Hematopoietic multipotent progenitor cell treated with erythropoietin and hydrocortisone succinate and interleukin-3 and kit ligand, for 4 days (in vitro differentiated cells): ENCODE results near the gene NGEF.
"Not testable (repeated sequence)": the region's sequence is repeated elsewhere in the genome, so short reads cannot be mapped to it uniquely, and the experiment has no call there.

ENCODE experiments used
- DNase-seq: peaks from one replicate; pipeline ENCODE4 v3.0.0-alpha.2; 2015

Gene NGEF, protein sequence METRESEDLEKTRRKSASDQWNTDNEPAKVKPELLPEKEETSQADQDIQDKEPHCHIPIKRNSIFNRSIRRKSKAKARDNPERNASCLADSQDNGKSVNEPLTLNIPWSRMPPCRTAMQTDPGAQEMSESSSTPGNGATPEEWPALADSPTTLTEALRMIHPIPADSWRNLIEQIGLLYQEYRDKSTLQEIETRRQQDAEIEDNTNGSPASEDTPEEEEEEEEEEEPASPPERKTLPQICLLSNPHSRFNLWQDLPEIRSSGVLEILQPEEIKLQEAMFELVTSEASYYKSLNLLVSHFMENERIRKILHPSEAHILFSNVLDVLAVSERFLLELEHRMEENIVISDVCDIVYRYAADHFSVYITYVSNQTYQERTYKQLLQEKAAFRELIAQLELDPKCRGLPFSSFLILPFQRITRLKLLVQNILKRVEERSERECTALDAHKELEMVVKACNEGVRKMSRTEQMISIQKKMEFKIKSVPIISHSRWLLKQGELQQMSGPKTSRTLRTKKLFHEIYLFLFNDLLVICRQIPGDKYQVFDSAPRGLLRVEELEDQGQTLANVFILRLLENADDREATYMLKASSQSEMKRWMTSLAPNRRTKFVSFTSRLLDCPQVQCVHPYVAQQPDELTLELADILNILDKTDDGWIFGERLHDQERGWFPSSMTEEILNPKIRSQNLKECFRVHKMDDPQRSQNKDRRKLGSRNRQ

DNA sequence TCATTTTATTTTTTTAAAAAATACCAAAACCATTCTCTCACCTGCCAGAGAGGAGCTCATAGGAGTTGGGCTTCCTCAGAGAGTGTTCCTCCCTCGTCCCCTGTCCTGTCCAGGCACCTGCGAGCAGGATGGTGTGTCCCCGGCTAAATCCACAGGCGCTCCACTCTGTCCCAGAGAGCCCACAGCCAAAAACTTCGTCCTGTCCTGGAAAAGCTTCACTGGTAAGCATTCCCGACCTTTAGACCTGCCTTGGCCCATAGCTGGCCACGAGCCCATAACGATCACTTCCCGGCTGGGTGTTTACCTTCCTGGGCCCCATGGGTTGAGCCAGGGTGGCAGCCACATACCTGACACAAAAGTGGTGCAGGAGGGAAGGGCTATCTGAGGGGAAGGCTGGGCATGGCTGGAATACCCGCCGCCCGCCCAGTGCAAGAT is at the start of gene NGEF:
Gene NGEF, minus strand, starts transcription at position 230 of the 435 bp plus-strand sequence. CDS start 38,366 bp downstream, outside the sequence.
- DNase-seq = no peak

DNA sequence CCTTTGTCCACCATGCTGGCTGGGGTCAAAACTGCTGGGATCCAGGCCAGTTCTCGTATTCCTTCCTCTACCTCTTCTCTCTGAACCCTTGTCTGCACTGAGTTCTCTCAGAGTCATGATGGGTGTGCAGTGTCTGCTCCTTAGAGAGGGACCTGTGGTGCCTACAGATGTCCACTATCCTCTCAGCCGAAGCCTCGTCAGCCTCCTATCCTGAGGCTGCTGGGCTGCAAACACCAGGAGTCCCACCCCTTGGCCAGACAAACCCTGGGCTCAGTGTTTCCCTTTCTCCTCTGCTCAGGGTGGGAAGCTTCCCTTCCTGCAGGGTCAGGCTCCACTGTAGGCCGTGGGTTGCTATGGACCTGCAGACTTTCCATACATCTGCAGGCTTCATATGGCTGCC is 49.4 kb upstream of the NGEF start:
- DNase-seq = peak; percentile 58

DNA sequence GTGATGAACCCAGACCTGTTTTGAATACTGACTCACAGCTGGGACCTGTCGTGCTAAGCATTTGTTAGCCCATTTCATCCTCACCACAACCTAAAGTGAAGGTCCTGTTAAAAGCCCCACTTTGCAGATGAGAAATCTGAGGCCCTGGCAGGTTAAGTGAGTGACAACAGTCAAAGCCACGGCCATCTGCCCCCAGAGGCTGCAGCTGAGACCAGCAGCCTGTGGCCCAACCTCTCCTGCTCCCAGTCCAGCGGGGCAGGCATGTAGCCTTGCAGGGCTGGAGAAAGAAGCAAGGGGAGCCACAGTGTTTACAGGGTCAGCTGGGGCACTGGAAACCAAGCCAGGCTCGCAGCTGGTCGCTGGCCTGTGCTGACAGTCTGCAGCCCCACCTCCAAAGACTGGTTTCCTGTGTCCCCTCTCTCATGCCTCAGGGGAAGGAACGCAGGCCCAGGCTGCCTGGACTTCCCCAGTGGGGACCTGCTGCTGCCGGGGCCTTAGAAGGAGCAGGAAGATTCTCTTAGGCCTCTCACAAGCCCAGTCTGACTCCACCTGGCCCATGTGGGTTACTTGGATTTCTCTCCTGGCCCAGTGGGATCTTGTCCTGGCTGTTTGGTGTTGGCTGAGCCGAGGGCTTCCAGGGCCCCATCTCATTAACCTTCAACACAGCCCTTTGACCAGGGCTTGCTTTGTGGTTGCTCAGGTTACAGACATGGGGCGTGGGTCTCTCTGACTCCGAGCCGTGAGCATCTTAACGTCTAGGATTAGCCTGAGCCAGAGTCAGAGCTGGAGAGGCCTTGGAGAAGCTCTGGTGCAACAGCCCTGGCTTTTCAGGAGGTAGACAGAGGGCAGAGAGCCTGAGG is 48.8 kb upstream of the NGEF start:
- peak; percentile 80 for DNase-seq

DNA sequence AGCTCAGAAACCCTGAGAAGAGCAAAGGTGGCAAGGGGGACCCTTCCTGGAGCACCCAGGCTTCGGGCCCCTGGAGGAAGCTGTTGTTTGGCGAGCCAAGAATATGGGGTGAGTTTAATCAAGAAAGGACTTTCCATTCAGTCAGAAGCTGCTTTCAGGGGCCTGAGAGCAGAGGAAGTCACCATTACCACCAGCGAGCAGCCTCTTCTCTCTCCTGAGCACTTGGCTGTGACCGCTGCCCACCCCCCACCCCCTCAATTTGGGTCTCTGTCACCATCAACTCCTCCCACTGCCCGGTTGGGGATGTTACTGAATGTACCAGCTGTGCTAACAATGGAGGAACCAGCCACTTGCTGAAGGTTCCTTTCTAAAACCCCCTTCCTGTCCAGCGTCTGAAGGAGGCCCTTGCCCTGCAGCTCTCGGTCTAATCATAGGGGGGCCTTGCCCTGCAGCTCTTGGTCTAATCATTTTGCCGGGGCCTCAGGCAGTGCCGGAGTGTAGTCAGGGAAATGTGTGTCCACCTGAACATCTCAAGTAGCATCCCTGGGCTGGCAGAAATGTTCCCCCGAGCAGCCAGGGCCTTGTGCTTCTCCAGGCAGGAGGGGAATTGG is 48.0 kb upstream of the NGEF start:
- peak; percentile 76 for DNase-seq

DNA sequence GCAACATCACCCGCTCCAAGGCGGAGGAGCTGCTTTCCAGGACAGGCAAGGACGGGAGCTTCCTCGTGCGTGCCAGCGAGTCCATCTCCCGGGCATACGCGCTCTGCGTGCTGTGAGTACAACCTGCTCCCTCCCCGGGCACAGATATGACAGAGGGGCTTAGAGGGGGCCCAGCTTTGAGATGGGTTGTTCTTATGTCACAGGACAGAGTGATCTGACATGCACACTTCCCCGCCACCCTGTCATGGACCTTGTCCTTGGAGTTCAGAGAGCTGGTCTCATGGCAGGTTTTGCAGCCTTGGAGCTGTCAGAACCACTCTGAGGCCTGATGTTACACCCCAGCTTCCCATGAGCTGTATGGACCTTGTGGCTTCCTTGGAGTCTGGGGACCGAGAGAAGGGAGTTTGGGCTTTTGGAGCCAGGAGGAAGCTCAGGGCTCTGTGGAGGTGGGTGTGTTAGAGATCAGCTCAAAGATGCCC is 47.5 kb upstream of the NGEF start:
- DNase-seq = no peak

DNA sequence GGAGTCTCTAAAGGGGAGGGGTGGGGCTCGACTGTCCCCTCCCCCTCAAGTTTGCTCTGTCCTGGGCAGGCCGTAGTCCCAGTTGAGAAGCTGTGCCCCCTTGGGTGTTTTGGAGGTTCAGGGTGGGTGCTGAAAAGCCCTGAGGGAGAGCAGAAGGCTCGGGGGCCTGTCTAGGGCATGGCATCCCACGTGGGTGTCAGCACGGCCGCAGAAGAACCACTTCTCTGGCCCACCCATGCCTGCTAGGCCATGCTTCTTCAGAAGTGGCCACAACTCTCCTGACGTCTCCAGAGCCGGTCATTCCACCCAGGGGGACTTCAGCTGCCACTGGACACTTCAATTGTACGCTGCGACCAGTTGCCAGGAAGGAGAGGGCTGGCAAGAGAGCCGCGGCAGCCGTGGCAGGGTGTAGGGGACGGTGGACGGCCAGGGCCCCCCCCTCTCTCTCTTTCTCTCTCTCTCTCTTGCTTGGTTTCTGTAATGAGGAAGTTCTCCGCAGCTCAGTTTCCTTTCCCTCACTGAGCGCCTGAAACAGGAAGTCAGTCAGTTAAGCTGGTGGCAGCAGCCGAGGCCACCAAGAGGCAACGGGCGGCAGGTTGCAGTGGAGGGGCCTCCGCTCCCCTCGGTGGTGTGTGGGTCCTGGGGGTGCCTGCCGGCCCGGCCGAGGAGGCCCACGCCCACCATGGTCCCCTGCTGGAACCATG is 46.9 kb upstream of the NGEF start, which contains the start of gene INPP5D:
Gene INPP5D, plus strand, starts transcription at position 546 of the 704 bp plus-strand sequence. Its CDS starts 137 bp downstream, at position 683.
- DNase-seq = peak; percentile 97

DNA sequence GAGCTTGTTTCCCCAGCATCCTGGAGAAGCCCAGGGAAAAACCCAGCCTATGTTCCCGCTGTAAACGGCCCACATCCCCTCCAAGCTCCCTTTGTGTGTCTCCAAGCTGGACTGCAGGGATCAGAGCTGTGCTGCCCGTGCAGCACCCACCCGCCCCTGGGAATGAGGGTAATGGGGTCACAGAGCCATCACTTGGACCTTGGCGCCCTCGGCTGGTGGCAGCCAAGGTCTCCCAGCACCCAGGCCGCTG is 46.4 kb upstream of the NGEF start:
- DNase-seq = no peak

DNA sequence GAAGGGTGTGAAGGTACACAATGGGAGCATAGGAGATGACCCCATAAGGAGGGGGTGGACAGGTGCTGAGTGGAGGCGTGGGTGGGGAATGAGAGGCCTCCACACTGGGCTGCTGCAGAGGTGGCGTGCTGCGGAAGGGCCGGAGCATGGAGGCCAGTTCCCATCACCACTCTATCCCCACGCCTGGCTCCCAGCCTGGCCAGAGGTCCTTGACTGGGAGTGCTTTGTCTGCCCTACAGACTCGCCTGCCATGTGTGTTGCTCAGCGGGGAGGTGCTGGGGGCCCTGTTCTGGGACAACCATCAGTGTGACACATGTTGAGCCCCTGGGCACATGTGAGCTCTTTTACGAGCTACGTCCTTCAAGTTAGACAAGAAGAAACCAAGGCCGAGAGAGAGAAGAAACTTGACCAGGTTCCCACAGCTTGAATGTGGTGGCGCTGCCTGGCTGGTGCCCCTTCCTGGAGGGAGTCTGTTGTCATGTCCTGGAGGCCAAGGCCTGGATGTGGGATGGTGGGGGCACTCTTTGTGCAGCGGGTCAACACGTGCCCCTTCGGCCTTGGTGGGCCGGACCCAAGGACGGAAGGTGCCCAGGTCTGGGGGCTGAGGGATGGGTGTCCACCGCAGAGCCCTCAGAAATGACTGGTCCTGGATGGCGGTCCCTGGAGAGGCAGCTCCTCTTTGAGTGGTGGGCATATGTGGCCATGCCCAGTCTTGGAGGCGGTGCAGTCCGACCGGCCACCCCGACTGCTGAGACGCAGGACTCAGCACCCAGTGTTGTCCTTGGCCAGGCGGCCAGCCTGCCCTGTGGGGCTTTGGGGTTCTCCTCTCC is 45.9 kb upstream of the NGEF start:
- DNase-seq = no peak

DNA sequence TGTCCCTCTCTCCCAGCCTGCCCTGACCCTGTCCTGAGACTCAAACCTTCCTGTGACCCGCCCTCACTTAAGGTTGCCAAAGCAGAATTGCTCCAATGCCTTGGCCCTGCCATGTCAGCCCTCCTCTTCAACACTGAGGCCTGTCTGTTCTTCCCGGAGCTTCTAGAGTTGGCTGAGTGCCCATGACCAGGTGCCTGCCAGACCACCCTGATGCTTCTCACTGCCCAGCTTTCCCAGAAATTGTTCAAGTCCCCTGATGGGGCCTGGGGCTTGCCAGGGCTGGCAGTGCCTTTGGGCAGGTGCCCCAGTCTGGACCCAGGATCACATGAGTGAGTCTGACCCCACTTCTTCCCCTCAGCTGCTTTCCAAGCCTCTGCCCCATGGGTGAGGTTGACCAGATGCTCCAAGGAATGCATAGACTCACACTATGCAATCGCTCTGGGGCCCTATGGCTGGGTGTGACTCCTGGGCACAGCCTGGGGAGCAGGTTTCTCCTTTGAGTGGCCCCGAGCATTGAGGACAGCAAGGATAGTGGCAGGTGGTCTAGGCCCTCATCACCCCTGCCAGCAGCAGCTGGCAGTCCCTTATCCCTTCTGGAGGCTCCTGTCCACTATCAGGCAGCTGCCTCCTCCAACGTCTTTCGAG is 44.0 kb upstream of the NGEF start:
- no peak for DNase-seq

DNA sequence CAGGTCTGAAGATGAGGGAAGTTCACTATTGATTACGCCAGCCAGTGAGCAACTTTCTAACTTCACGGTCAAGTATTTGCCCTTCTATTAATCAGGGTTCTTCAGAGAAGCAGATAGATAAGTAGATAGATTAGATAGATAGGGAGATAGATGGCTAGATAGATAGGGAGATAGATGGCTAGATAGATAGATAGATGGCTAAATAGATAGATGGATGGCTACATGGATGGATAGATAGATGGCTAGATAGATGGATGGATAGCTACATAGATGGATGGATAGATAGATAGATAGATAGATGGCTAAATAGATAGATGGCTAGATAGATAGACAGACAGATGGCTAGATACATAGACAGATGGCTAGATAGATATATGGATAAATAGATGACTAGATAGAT is 42.3 kb upstream of the NGEF start:
- no peak for DNase-seq

DNA sequence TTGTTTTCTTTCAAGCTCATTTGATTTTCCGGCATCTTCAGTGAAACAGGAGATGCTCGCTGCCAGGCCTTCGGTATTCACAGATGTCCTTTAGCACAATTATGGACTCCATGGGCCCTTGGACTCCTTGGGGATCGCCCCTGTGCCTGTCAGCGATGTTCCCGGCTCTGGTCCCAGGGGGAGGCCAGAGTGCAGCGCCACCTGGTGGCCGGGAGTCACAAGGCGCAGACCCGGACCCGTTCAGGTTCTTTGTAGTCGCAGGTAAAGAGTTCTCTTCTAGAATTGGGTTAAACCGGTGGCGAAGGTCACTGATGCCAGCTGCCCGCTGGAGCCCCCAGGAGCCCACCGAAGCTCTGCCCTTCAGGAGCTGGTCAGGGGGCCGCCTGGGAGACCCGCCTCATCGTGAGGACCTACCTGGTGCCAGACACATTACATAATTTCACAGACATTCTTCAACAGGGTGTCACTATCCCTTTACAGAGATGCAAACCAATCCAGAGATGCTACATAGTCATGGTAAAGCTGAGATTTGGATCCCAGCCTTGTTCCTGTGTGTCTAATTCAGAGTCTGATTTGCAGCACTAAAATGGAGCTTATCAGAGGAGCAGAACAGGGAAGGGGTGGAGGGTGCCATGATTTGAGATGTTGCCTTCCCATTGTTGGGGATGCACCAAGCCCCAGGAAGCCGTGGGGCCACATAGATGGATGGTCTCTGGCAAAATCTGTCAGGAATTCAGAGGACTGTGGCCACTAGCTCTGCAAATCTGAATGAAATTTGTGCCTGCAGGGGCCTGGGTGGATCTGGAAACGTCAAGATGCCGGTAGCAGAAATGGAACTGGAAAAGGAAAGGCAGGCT is 41.1 kb upstream of the NGEF start:
- DNase-seq = peak; percentile 76

DNA sequence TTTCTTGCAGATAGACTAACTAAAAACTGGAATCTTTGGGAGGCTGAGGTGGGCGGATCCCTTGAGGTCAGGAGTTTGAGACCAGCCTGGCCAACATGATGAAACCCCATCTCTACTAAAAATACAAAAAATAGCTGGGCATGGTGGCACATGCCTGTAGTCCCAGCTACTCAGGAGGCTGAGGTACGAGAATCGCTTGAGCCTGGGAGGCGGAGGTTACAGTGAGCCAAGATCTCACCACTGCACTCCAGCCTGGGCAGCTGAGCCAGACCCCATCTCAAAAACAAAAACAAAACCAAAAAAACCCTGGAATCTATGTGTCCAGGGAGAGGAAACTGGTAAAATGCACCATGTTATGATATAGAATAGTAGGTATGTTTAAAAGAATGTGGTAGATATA is 39.5 kb upstream of the NGEF start:
- not testable (repeated sequence) for DNase-seq

DNA sequence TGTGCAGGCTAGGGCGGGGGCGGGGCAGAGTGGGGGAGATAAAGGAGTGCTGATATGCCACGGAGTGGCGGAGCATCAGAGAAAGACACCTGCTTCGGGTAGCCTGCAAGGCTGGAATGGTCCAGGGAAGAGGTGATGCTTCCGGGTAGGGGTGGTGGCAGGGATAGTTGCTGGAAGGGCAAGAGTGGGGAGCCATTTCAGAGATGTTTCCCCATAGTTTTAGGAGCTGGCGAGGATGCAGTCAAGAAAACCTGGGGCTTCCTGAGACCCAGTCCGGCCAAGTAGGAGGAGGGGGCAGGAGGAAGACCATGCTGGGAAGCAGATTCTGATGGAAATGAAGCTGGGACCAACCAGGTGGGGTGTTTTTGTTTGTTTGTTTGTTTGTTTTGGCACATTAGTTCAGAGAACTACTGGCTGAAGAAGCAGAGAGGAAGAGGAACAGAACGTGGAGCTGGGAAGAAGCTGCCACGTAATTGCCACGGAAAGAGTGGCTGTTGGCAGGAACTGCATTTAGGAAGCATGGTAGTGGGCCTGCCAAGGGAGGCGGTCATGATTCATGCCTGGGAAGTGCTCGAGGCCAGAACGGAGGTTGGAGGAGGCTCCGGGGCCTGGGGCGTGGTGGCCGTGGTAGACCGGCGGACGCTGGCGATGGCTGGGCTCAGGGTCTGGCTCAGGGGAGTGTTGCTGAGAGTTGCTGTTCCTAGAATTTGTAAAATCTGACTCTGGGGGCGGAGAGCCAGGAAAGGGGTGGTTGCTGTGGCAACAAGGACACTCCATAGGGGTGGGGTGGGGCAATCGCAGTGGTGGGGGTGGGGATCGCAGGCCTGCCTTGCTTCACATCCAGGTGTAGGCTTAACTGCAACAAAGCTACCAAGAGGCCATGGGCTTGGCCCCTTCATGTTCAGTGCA is 38.4 kb upstream of the NGEF start:
- DNase-seq = no peak

DNA sequence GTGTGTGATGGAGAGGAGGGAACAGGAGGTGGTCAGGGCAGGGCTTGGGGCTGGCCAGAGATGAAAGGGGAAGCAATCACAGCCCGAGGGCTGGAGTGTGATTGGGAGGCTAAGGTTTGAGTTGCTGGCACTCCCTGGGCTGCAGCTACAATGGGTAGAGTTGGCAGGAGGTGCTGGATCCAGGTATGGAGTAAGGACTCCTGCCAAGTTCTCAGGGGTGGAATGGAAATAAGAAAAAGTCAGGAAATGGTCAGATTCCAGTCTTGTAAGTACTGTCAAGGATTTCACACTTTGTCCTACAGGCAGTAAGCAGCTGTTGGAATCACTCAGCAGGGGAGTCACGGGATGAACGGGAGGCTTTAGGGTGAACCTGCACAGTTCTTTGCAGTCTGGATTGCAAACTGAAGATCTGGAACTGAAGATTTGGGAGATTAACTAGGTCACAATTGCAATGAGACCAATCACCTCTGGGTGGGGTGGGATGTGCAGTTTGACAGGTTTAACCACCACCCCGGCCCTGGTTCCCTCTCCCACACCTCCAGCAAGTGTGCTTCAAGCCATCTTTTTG is 36.2 kb upstream of the NGEF start:
- DNase-seq = no peak

DNA sequence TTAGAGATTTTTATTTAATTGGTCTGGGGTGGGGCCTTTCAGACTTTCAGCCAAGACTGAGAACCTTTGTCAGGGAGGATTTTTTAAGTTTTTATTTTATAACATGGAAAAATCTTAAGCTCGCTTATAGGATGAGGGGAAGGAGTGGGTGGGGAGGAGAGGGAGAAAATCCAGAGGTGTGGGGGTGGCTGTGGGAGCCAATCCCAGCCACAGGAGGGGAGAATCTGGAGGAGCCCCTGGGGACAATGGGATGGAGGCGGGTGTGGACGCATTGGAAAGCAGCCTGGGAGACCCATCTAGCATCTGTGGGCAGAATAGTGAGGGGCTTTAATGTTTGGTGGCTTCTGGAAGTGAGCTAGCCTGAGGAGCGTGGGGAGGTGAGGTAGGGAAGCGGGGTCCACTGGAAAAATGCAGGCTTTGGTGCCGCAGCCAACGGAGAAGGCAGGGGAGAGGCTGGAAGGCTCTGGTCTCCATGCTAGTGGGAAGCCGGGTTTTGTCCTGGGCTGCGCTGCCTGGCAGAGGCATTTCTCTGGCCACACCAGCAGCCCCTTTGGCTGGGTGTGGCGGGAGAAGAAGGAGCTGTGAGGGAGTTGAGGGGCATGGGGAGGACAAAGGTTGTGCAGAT is 35.6 kb upstream of the NGEF start:
- no peak for DNase-seq

DNA sequence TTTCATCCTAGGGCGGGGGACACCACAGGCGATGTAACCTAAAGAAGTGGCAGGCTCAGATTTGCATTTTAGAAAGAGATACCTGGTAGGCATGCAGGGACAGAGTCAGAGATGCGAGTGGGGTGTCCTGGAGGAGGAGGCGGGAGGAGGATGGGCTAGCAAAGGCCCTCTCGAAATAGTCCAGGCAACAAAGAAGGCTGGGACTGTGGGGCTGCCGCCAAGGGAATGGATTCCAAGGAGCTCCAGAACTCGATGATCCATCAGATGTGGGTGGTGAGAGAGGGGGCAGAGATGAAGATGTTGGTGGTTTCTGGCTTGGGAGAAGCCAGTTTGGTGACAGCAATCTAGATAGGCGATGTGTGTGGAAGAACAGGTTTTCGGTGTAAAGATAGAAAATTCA is 34.6 kb upstream of the NGEF start:
- DNase-seq = no peak

DNA sequence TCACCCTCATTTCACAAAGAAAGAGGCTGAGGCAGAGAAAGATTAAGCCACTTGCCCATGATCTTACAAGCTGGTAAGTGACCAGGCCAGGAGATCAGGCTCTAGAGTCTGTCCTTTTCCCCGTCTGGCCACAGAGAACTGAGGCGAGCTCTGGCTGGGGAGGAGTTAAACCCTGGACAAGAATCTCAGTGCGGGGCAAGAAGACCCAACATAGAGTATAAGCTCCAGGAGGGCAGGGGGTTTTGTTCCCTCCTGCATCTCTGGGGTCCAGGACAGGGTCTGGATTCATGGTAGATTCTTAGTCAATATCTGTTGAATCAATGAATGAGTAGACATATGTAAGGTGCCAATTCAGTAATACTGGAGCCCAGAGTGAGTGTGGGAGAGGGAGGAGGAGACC is 34.1 kb upstream of the NGEF start:
- DNase-seq = no peak
